HG03025 (cell line): Measurements from ENCODE around the gene PFDN5.
"Not testable (repeated sequence)": the region's sequence is repeated elsewhere in the genome, so short reads cannot be mapped to it uniquely, and the experiment has no call there.

Source experiments
- ATAC-seq: cut with Tn5 transposase; IDR thresholded peaks from one replicate; pipeline ENCODE4 v1.9.1; 2021; ENCODE audit warnings: mild to moderate bottlenecking, moderate library complexity; ENCODE audit not compliant: unreplicated experiment, low FRiP score

The PFDN5 gene

GRCh38 chr12:53325511-53326061, 30.2 kb downstream of the PFDN5 start:
- ATAC-seq, result no peak

GRCh38 chr12:53326460-53327185, 31.3 kb downstream of the PFDN5 start:
- no peak for ATAC-seq

GRCh38 chr12:53327435-53328042, 32.2 kb downstream of the PFDN5 start:
- no peak for ATAC-seq

- ATAC-seq, result no peak
These were observed 32.7 kb downstream of the PFDN5 start for GRCh38 chr12:53328043-53328435.

GRCh38 chr12:53330671-53331070, 35.3 kb downstream of the PFDN5 start:
- no peak for ATAC-seq

- not testable (repeated sequence) for ATAC-seq
These were observed 37.0 kb downstream of the PFDN5 start for GRCh38 chr12:53332339-53332738.

GRCh38 chr12:53332744-53333143, 37.4 kb downstream of the PFDN5 start:
- ATAC-seq, result no peak

- ATAC-seq, result no peak
These were observed 37.9 kb downstream of the PFDN5 start for GRCh38 chr12:53333289-53333688.

- ATAC-seq, result no peak
These were observed 38.5 kb downstream of the PFDN5 start for GRCh38 chr12:53333845-53334244.

- no peak for ATAC-seq
These were observed 39.5 kb downstream of the PFDN5 start for GRCh38 chr12:53334822-53335221.

- no peak for ATAC-seq
These were observed 40.9 kb downstream of the PFDN5 start, which contains the start of gene SP7 for GRCh38 chr12:53336181-53336681. Gene SP7 (minus strand): TSS chr12:53336354. CDS start chr12:53335646, 708 bp downstream.

GRCh38 chr12:53338017-53338416, 42.7 kb downstream of the PFDN5 start:
- ATAC-seq, result no peak

GRCh38 chr12:53338916-53339315, 43.6 kb downstream of the PFDN5 start:
- ATAC-seq, result no peak

GRCh38 chr12:53340398-53340797, 45.1 kb downstream of the PFDN5 start:
- no peak for ATAC-seq

GRCh38 chr12:53343449-53343848, 48.1 kb downstream of the PFDN5 start:
- ATAC-seq, result no peak

GRCh38 chr12:53343969-53344368, 48.6 kb downstream of the PFDN5 start:
- ATAC-seq, result no peak

GRCh38 chr12:53344487-53344823, 49.1 kb downstream of the PFDN5 start:
- ATAC-seq, result no peak

- ATAC-seq, result no peak
These were observed 49.6 kb downstream of the PFDN5 start for GRCh38 chr12:53344824-53345485.

GRCh38 chr12:53345486-53346188, 50.3 kb downstream of the PFDN5 start:
- ATAC-seq, result no peak

- ATAC-seq, result no peak
These were observed 51.1 kb downstream of the PFDN5 start for GRCh38 chr12:53346491-53346890.

- ATAC-seq, result no peak
These were observed 52.6 kb downstream of the PFDN5 start for GRCh38 chr12:53347905-53348304.
